Activated gamma-delta T cell treated with Interleukin-2 at 50 U/mL for 16 hours (primary cell): ENCODE data around the gene COX8C.
"Not testable (repeated sequence)": the region's sequence is repeated elsewhere in the genome, so short reads cannot be mapped to it uniquely, and the experiment has no call there.

Experiments used
- DNase-seq: peaks from one replicate; pipeline ENCODE4 v3.0.0-alpha.2; 2020

Gene COX8C

GRCh38 chr14:93322929-93323599 is 23.9 kb upstream of the COX8C start:
- DNase-seq = no peak

- no peak for DNase-seq
Observed at GRCh38 chr14:93323600-93324174, 23.3 kb upstream of the COX8C start.

- no peak for DNase-seq
Observed at GRCh38 chr14:93326196-93326595, 20.8 kb upstream of the COX8C start.

GRCh38 chr14:93328546-93328945 is 18.4 kb upstream of the COX8C start:
- no peak for DNase-seq

GRCh38 chr14:93329965-93330608 is 16.9 kb upstream of the COX8C start:
- no peak for DNase-seq

- no peak for DNase-seq
Observed at GRCh38 chr14:93330609-93331000, 16.4 kb upstream of the COX8C start.

GRCh38 chr14:93331002-93331727 is 15.8 kb upstream of the COX8C start:
- DNase-seq = no peak

GRCh38 chr14:93331728-93332396 is 15.1 kb upstream of the COX8C start:
- no peak for DNase-seq

GRCh38 chr14:93332397-93332852 is 14.6 kb upstream of the COX8C start:
- DNase-seq = peak; percentile 11

- peak; percentile 92 for DNase-seq
Observed at GRCh38 chr14:93332853-93333630, 13.9 kb upstream of the COX8C start, which contains the start of gene BTBD7. BTBD7 (minus strand) TSS chr14:93333036; CDS start chr14:93296051, 36,985 bp downstream.

- no peak for DNase-seq
Observed at GRCh38 chr14:93333631-93334103, 13.3 kb upstream of the COX8C start.

GRCh38 chr14:93337143-93337753 is 9.7 kb upstream of the COX8C start:
- DNase-seq = no peak

- DNase-seq = no peak
Observed at GRCh38 chr14:93337884-93338283, 9.1 kb upstream of the COX8C start.

GRCh38 chr14:93343266-93343665 is 3.7 kb upstream of the COX8C start:
- no peak for DNase-seq

- no peak for DNase-seq
Observed at GRCh38 chr14:93343797-93344196, 3.2 kb upstream of the COX8C start.

GRCh38 chr14:93347850-93348249 is 868 bp downstream of the COX8C start:
- DNase-seq = no peak

GRCh38 chr14:93348292-93348691 is 1.3 kb downstream of the COX8C start:
- DNase-seq = no peak

GRCh38 chr14:93354873-93355272 is 7.9 kb downstream of the COX8C start:
- not testable (repeated sequence) for DNase-seq

GRCh38 chr14:93368996-93369712 is 22.2 kb downstream of the COX8C start:
- no peak for DNase-seq

GRCh38 chr14:93369713-93370266 is 22.8 kb downstream of the COX8C start:
- DNase-seq = no peak
